Activated naive CD4-positive, alpha-beta T cell treated with anti-CD3 and anti-CD28 coated beads, Interleukin-2, amount 10 ng/mL, durations not matched to agents 7 days and 5 days (primary cell): Measurements from ENCODE around the gene CLEC2A.
A peak's percentile ranks its signal among the peaks of the same experiment; 100 is the strongest.
"Not testable (repeated sequence)": the region's sequence is repeated elsewhere in the genome, so short reads cannot be mapped to it uniquely, and the experiment has no call there.

Source experiments
- CTCF ChIA-PET: fragments of 350-600 bp; sonication (Branson Sonifier 250); formaldehyde crosslinking; loops from one replicate; lab custom pipeline; 2021; ENCODE audit warnings: antibody characterized with exemption; lab: Charles Lee
- DNase-seq: peaks from one replicate; pipeline ENCODE4 v3.0.0-alpha.2; 2020
- H3K27ac Mint-ChIP-seq: one replicate; pipeline ENCODE4 v1.8.0; 2021; ENCODE audit warnings: mild to moderate bottlenecking, moderate library complexity, mixed read lengths
- H3K27me3 Mint-ChIP-seq: one replicate; pipeline ENCODE4 v1.8.0; 2021; ENCODE audit warnings: mild to moderate bottlenecking, mixed read lengths
- H3K36me3 Mint-ChIP-seq: one replicate; pipeline ENCODE4 v1.8.0; 2021; ENCODE audit warnings: mixed read lengths
- H3K4me1 Mint-ChIP-seq: one replicate; pipeline ENCODE4 v1.8.0; 2021; ENCODE audit warnings: mixed read lengths
- H3K4me3 Mint-ChIP-seq: one replicate; pipeline ENCODE4 v1.8.0; 2021; ENCODE audit warnings: mild to moderate bottlenecking, moderate library complexity, mixed read lengths
- H3K9me3 Mint-ChIP-seq: one replicate; pipeline ENCODE4 v1.8.0; 2021; ENCODE audit warnings: mixed read lengths

Gene CLEC2A

DNA sequence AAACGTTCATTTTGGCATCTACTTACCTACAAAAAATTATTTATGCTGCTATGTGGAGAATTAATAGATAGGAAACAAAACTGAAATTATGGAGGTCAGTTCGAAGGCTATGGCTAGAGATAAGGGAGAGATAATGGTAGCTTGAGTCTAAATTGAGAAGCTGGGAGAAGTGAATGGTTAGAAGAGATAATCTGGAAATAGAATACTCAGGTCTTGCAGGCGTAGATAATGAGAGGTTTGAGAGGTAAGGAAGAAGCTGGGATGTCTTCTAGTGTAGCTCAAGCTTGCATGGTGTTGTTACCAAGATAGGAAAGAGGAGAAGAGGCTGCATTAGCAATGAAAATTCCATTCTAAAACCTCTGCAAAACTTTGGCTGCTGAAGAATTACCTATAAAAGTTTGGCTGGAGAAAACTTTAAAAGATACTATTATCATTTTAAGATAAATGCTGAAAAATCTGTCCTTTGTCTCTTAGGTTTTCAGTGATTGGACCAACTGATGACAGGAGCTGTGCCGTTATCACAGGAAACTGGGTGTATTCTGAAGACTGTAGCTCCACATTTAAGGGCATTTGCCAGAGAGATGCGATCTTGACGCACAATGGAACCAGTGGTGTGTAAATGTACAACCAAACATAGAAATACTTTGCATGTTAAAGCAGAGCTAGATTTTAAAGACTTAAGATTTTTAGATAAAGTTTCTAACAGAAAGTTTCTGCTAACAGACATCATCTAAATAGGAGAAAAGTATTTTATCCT is 36.8 kb downstream of the CLEC2A start:
- Mint-ChIP-seq H3K27me3 (peaks cover 19% of the 10 kb centered on the region), H3K27ac (no peak overlapping the region), H3K9me3 (no peaks in the 10 kb centered on the region), H3K4me1 (peaks cover 3% of the 10 kb centered on the region), H3K36me3 (peaks cover 1% of the 10 kb centered on the region), H3K4me3 (no peak overlapping the region)
- CTCF ChIA-PET, result interaction anchor here (1.1 to 1.3 kb wide), 2 partner anchors 25 to 81 kb away, joined by 3 read pairs; no protein-coding TSS in a partner anchor
- DNase-seq, result no peak

DNA sequence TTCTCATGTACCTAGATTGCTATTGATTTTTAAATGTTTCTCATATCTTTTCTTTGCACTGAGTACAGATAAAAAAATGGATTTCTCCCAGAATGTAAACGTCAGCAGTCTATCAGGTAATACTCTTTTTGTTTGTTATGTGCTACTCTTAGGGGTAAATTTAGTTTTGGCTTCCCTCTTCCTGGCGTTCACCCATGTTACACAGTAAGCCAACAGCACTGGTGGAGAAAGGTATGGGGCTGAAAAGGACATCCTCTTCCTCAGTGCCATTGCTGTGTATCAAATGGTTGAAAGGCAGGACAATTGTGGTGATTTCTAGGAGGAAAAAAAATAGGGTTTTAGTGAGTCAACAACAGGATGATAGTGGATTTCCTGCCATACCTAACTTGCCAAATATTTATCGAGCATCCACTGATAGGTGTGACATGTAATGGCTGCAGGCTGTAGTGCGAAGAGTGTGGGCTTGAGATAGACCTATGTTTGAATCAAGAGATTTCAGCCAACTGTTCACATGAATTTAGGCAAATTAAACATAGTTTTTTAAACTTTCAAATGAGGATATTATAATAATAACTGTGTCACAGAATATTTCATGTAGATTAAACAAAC is 43.4 kb downstream of the CLEC2A start:
- Mint-ChIP-seq H3K36me3 (peaks cover 1% of the 10 kb centered on the region), H3K9me3 (no peaks in the 10 kb centered on the region), H3K27ac (no peak overlapping the region), H3K4me3 (no peak overlapping the region), H3K27me3 (peaks cover 6% of the 10 kb centered on the region), H3K4me1 (peaks cover 7% of the 10 kb centered on the region)
- no peak for DNase-seq
- CTCF ChIA-PET, result no interaction called here

DNA sequence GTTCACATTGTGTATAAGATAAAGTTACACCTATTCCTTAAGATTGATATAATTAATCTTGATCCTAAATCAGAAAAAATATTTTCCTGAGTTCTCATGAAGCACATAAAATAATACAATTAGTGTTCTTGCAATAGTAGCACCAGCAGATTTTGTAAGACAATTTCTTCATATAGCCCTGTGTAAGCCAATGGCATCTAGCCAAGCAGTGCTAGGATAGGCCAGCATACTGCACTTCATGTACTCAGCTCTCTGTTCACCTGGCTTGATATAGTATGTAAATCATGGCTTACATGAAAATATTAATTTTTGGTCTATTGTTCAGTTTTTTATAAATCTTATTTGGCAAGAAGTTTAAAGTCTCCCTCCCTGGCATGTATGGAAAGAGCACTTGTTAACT is 49.0 kb downstream of the CLEC2A start:
- no peak for DNase-seq
- CTCF ChIA-PET, result no interaction called here
- Mint-ChIP-seq H3K9me3 (no peaks in the 10 kb centered on the region), H3K27ac (no peak overlapping the region), H3K27me3 (no peaks in the 10 kb centered on the region), H3K4me3 (no peak overlapping the region), H3K36me3 (no peaks in the 10 kb centered on the region), H3K4me1 (peaks cover 21% of the 10 kb centered on the region)

DNA sequence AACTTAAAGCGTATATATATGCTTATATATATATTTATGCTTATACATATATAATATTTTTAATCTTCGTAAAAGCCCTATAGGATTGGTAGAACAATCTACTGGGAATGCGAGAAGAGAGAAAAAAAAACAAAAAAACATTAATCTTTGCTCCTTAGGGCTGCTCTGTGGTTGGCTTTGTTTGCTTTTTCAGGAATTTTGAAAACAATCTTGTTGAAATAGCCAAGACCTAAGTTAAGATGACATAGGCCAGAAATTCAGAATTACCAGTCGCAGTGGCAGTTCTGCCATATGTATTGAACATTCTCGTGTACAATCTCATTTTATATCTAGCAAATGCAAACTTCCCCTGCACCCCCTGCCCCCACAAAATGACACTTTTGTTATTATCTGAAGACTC is 50.2 kb downstream of the CLEC2A start:
- DNase-seq, result no peak
- no peak overlapping the region for H3K4me3 Mint-ChIP-seq
- CTCF ChIA-PET, result no interaction called here
- no peaks in the 10 kb centered on the region for H3K36me3 Mint-ChIP-seq
- no peaks in the 10 kb centered on the region for H3K9me3 Mint-ChIP-seq
- H3K27ac Mint-ChIP-seq, result no peak overlapping the region
- H3K4me1 Mint-ChIP-seq, result peaks cover 21% of the 10 kb centered on the region
- no peaks in the 10 kb centered on the region for H3K27me3 Mint-ChIP-seq

DNA sequence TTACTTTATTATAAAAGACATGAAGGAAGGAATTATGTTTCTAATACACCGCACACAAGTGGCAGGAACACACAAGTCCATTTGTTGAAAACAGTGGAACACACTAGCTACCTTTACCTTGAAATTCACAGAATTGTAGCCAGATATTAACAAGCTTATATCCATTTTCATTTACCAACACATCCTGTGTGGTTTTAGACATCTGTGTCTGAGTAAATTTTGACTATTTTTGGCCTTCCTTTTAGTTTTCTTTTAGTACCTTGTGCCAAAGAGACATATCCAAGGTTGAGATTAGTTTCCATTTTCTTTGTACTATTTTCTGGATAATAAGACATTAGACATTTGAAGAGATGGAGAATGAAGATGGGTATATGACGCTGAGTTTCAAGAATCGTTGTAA is 50.9 kb downstream of the CLEC2A start, which contains the start of gene KLRF2:
TSS of gene KLRF2 (plus strand) at position 244 of the 400 bp plus-strand sequence. CDS start at position 351, 107 bp downstream.
- H3K27me3 Mint-ChIP-seq, result no peaks in the 10 kb centered on the region
- no peak within 1 kb of the TSS for H3K4me3 Mint-ChIP-seq
- H3K36me3 Mint-ChIP-seq, result no peaks in the 10 kb centered on the region
- CTCF ChIA-PET, result interaction anchor here (0.6 kb wide), 1 partner anchor 28 kb away, joined by 3 read pairs; no protein-coding TSS in a partner anchor
- H3K4me1 Mint-ChIP-seq, result peaks cover 21% of the 10 kb centered on the region
- H3K27ac Mint-ChIP-seq, result no peak within 1 kb of the TSS
- H3K9me3 Mint-ChIP-seq, result no peaks in the 10 kb centered on the region
- no peak for DNase-seq

DNA sequence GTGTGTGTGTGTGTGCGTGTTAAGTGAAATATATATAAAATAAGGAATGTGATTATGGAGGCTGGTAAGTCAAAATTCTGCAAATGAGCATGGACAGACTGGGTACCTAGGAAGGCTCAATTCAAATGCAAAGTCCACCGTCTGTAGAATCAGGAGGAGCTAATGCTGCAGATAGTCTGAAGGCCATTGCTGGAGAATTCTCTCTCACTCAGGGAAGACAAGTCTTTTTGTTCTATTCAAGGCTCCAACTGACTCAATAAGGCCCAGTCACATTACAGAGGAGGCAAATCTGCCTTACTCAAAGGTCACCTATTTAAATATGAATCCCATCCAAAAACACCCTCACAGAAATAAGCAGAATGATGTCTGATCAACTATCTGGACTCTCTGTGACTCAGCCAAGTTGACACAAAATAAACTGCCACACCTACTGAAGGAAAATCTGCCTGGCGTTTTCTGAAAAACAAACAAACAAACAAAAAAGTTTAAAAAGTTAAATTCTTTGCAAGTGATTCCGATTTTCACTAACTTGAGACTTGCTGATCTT is 51.6 kb downstream of the CLEC2A start:
- Mint-ChIP-seq H3K36me3 (no peaks in the 10 kb centered on the region), H3K9me3 (peaks cover 1% of the 10 kb centered on the region), H3K27me3 (no peaks in the 10 kb centered on the region), H3K27ac (no peak overlapping the region), H3K4me3 (no peak overlapping the region), H3K4me1 (peaks cover 21% of the 10 kb centered on the region)
- DNase-seq, result no peak
- CTCF ChIA-PET, result no interaction called here

DNA sequence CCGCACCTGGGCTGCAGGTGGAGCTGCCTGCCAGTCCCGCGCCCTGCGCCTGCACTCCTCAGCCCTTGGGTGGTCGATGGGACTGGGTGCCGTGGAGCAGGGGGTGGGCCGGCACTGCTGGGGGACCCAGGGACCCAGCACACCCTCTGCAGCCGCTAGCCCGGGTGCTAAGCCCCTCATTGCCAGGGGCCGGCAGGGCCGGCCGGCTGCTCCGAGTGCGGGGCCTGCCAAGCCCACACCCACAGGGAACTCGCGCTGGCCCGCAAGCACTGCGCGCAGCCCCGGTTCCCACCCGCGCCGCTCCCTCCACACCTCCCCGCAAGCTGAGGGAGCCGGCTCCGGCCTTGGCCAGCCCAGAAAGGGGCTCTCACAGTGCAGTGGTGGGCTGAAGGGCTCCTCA is 56.0 kb downstream of the CLEC2A start:
- H3K27ac Mint-ChIP-seq, H3K9me3 Mint-ChIP-seq, H3K4me3 Mint-ChIP-seq, DNase-seq, H3K36me3 Mint-ChIP-seq, CTCF ChIA-PET, H3K27me3 Mint-ChIP-seq: not testable (repeated sequence)
- H3K4me1 Mint-ChIP-seq, result peaks cover 23% of the 10 kb centered on the region

DNA sequence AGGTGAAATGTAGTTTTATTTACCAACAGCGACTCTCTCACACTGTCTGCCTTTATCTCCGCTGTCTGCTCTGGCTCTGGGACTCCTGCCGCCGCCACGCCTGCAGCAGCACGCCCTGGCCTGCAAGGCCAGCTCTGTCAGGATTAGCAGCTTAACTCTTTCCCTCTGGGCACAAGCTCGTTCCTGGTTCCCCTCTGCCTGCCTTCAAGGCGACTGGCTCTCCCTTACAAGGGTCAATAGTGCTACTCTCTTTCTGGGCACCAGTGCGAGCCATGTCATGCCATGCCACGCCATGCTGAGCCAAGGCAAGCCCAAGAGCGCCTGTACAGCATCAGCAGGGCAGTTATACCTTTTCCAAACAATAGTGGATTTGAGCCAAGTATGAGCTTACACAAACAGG is 59.4 kb downstream of the CLEC2A start:
- H3K27ac Mint-ChIP-seq, result no peak overlapping the region
- H3K27me3 Mint-ChIP-seq, result no peaks in the 10 kb centered on the region
- H3K4me3 Mint-ChIP-seq, result no peak overlapping the region
- H3K4me1 Mint-ChIP-seq, result peaks cover 17% of the 10 kb centered on the region
- peaks cover 5% of the 10 kb centered on the region for H3K9me3 Mint-ChIP-seq
- CTCF ChIA-PET, result interaction anchor here (0.6 to 3.9 kb wide), 6 partner anchors 11 to 130 kb away, joined by 3 to 12 read pairs (median 4); no protein-coding TSS in a partner anchor
- DNase-seq, result no peak
- H3K36me3 Mint-ChIP-seq, result no peaks in the 10 kb centered on the region

DNA sequence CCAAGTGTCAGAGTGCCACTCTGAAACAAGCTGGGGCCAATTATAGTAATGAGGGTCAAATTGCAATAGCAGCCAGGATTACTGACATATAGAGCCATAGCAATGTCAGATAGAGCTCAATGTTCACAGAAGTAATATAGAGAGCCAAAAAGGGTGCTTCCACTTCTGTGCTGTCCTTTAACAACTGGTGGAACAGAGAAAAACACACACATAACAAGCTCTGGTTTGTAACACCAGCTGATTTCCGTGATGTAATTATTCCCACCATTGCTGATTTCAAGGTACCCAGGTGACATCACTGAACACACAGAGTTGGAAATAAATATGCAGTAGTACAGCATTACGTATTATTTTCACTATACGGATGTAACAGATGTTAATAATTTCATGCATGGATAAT is 60.0 kb downstream of the CLEC2A start:
- Mint-ChIP-seq H3K4me1 (peaks cover 17% of the 10 kb centered on the region), H3K4me3 (no peak overlapping the region), H3K36me3 (peaks cover 3% of the 10 kb centered on the region), H3K9me3 (peaks cover 5% of the 10 kb centered on the region), H3K27me3 (no peaks in the 10 kb centered on the region), H3K27ac (no peak overlapping the region)
- DNase-seq, result no peak
- CTCF ChIA-PET, result interaction anchor here (0.6 to 3.9 kb wide), 8 partner anchors 12 to 129 kb away, joined by 3 to 12 read pairs (median 4); no protein-coding TSS in a partner anchor

DNA sequence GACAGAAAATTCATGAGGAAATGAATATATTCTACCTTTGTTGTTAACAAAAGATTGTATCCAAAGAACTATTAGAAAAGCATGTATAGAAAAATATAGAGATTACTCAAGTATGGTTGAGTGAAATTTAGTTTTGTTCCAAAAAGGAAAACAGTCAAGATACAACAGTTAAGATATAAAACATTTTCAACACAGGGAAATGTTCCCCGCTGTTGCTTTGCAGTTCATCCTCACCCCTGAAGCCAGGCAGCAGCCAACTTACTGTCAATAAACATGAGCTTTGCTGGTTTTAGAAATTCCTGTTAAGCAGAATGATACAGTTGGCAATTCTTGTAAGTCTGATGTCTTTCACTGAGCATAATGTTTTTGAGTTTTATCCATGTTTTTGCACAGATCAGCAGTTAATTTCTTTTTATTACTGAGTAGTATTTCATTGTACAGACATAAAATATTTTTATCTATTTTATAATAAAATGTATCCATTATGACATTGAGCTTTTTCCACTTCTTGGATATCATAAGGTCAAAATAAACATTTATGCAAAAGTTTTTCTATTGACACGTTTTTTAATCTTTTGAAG is 61.8 kb downstream of the CLEC2A start:
- Mint-ChIP-seq H3K4me3 (peak overlapping the region; percentile 73), H3K27me3 (no peaks in the 10 kb centered on the region), H3K27ac (peak overlapping the region; percentile 99), H3K9me3 (peaks cover 4% of the 10 kb centered on the region), H3K36me3 (peaks cover 15% of the 10 kb centered on the region), H3K4me1 (peaks cover 18% of the 10 kb centered on the region)
- CTCF ChIA-PET, result interaction anchor here (0.9 to 3.9 kb wide), 5 partner anchors 25 to 127 kb away, joined by 3 to 12 read pairs (median 6); no protein-coding TSS in a partner anchor
- DNase-seq, result peak; percentile 32

DNA sequence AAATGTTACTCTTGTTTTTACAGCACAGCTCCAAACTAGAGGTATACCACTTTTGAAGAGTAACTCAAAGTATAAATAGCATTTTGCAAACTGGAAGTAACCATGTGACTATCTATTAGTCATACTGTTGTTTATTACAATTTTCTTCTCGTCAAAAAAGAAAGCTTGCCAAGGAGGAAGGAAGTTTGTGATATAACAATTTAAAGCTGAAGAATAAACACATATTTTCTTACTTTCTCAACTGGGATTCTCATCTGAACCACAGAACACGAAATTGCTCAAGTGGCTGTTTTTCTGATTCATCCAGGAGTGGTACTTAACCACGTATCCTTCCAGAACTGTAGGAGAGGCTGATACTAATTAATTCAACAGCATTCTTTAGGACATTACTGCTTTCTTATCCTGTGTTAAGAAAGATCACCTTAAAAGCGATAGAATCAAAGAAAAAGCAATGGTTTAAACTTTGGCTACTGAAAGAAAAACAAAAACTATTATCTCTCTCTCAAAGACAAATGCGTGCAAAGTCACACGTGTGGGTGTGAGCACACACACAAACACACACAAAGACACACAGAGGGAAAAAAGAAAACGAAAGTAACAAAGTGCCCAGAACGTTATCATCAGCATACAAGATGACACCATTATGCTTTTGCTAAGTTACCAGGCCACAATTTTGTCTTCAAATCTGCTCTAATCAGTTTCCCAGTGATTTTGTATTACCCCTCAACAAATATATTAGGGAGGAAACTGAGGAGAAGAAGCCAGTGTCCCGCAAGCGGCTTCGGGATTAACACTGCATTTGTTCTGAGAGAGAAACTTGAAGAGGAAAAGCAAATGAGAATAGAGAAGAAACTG is 62.6 kb downstream of the CLEC2A start, which contains the start of gene CLEC2B:
TSS of gene CLEC2B (minus strand) at position 48 of the 855 bp plus-strand sequence.
- peaks cover 22% of the 10 kb centered on the region for H3K4me1 Mint-ChIP-seq
- H3K27ac Mint-ChIP-seq, result peak within 1 kb of the TSS; percentile 99
- peaks cover 21% of the 10 kb centered on the region for H3K36me3 Mint-ChIP-seq
- no peaks in the 10 kb centered on the region for H3K9me3 Mint-ChIP-seq
- peak within 1 kb of the TSS; percentile 73 for H3K4me3 Mint-ChIP-seq
- peak; percentile 56 for DNase-seq
- no peaks in the 10 kb centered on the region for H3K27me3 Mint-ChIP-seq
- CTCF ChIA-PET, result interaction anchor here (0.6 to 4.3 kb wide), 5 partner anchors 53 to 125 kb away, joined by 3 to 15 read pairs (median 4); no protein-coding TSS in a partner anchor

DNA sequence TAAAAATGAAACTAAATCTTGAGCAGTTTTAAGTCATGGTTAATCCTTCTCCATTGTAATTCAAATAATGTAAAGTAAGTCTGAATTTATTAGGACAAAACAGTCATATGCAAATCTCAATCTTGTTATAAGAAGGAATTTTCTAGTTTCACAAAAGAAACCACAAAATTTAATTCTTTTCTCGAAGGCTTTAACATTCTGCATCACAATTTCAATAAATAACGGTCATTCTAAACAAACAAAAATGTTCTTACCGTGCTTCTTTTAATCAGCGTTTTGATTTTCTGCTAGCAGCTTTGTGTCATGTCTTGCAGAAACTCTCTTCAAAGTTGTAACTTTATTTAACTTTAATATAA is 63.2 kb downstream of the CLEC2A start:
- Mint-ChIP-seq H3K36me3 (peaks cover 26% of the 10 kb centered on the region), H3K4me1 (peaks cover 28% of the 10 kb centered on the region), H3K27me3 (no peaks in the 10 kb centered on the region), H3K9me3 (peaks cover 4% of the 10 kb centered on the region), H3K27ac (peak overlapping the region; percentile 99), H3K4me3 (peak overlapping the region; percentile 73)
- no peak for DNase-seq
- CTCF ChIA-PET, result interaction anchor here (0.6 to 4.3 kb wide), 7 partner anchors 53 to 125 kb away, joined by 3 to 15 read pairs (median 4); no protein-coding TSS in a partner anchor

DNA sequence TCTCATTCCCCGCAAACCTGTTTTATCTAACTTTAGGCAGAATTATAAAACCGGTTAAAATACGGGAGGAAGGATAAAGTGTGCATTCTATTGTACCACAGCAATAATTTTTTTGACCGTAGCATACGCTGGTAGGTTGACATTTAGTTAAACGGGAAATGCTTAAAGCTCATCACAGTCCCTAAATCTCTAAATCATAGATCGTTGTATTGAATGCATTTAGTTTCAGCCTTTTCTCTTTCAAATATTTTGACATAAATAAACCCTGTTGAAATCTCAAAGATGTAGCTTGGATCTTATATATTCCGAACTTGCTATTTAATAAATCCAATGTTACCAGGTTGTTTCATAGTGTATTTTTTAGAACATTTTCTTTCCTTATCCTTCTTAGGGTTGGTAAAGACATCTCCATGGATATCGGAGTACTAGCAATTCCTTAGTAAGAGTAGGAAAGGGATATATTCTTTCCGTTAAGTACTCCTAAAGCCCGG is 63.8 kb downstream of the CLEC2A start:
- DNase-seq, result no peak
- Mint-ChIP-seq H3K9me3 (peaks cover 10% of the 10 kb centered on the region), H3K27ac (peak overlapping the region; percentile 99), H3K27me3 (no peaks in the 10 kb centered on the region), H3K4me1 (peaks cover 34% of the 10 kb centered on the region), H3K4me3 (peak overlapping the region; percentile 73), H3K36me3 (peaks cover 32% of the 10 kb centered on the region)
- CTCF ChIA-PET, result interaction anchor here (0.6 to 4.3 kb wide), 6 partner anchors 54 to 118 kb away, joined by 3 to 15 read pairs (median 4); no protein-coding TSS in a partner anchor
